VCaP (cell line): Measurements from ENCODE around the gene PRSS36.
A peak's percentile ranks its signal among the peaks of the same experiment; 100 is the strongest.

Source experiments
- H3K27ac ChIP-seq: fragments of 450-650 bp; 2 replicates; pipeline ENCODE4 v1.5.1; 2017
- TF ChIP-seq, protein P1 (sequence below): fragments of 450-650 bp; conservative IDR thresholded peaks from 2 replicates; pipeline ENCODE4 v1.5.1; 2017; ENCODE audit warnings: mild to moderate bottlenecking, moderate library complexity

Gene PRSS36

DNA sequence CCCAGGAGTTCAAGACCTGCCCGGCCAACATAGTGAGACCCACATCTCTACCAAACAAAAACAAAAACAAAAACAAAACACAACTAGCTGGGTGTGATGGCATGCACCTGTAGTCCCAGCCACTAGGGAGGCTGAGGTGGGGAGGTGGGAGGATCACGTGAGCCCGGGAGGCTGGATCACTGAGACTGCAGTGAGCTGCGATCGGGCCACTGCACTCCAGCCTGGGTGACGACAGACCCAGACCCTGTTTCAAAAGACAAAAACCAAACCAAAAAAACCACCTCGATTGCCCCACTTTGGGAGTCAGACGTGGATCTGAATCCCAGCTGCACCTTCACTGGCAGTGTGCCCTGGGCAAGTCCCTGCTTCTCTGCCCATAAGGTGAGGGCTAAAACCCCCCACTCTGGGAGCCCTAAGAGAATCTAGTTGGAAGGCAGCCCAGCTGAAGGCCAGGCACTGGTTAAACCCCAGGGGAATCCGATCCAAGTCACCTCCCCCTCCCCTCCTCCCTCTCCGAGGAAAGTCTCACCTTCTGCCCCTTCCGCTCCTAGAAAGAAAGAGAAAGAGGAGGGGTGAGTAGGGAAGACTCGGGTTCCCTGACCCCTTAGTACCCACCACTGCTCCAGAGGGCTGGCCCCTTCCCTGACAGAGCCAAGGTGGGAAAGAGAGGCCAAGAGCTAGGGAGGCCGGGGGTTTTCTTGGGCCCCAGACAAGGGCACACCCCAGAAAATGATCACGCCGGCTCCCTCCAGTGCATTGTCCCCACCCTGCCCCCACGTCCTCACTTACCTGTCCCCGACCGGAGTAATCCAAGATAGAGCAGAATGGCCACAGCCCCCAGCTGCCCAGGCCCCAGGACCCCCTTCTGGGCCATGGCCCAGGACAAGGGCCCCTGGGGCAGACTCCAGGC lies 15.0 kb downstream of the PRSS36 start:
- H3K27ac ChIP-seq: peak overlapping the region; percentile 74
- TF ChIP-seq, protein P1, sequence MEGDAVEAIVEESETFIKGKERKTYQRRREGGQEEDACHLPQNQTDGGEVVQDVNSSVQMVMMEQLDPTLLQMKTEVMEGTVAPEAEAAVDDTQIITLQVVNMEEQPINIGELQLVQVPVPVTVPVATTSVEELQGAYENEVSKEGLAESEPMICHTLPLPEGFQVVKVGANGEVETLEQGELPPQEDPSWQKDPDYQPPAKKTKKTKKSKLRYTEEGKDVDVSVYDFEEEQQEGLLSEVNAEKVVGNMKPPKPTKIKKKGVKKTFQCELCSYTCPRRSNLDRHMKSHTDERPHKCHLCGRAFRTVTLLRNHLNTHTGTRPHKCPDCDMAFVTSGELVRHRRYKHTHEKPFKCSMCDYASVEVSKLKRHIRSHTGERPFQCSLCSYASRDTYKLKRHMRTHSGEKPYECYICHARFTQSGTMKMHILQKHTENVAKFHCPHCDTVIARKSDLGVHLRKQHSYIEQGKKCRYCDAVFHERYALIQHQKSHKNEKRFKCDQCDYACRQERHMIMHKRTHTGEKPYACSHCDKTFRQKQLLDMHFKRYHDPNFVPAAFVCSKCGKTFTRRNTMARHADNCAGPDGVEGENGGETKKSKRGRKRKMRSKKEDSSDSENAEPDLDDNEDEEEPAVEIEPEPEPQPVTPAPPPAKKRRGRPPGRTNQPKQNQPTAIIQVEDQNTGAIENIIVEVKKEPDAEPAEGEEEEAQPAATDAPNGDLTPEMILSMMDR: no peak; the same call in 1 of the 2 replicates

DNA sequence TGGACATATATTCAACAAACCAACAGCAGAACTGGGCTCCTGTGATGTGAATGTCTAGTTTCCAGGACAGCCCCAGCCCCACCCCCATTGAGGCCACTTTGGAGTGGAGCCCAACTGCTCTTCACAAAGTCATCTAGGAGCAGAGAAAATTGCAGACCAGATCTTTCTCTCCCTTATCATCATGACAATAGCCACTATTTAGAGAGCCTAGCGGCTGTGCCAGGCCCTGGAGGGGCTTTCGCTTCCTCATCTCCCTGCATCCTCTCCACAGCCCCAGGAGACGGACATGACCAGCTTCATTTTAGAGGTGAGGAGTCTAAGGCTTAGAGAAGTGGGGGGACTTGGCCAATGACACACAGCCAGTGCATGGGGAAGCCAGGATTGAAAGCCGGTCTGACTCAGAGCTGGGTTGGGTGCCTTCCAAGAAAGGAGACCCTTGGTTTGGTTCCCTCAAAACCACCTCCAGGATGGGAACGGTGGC lies 15.7 kb downstream of the PRSS36 start:
- TF ChIP-seq, protein P1: no peak
- peak overlapping the region; percentile 74; the same call in 1 of the 2 replicates for H3K27ac ChIP-seq

DNA sequence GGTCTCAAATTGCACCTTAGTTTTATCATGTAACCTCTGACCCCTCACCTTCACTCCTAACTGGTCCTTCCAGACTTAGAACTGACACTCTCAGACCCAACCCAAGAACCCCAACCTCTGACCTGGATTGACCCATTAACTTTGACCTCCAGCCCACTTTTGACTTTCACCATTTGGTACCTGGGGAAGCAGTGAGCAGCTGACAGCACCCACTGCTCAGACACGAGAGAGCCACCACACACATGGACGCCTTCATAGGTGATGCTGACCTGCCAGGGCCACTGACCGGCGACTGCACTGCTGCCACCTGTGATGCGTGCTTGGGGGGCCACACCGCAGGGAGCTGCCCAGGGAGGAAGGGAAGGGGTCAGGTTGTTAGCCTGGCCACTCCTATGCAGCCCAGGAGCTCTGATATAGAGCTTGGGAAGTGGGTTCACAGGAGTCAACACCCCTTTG lies 16.8 kb downstream of the PRSS36 start:
- no peak overlapping the region for H3K27ac ChIP-seq

DNA sequence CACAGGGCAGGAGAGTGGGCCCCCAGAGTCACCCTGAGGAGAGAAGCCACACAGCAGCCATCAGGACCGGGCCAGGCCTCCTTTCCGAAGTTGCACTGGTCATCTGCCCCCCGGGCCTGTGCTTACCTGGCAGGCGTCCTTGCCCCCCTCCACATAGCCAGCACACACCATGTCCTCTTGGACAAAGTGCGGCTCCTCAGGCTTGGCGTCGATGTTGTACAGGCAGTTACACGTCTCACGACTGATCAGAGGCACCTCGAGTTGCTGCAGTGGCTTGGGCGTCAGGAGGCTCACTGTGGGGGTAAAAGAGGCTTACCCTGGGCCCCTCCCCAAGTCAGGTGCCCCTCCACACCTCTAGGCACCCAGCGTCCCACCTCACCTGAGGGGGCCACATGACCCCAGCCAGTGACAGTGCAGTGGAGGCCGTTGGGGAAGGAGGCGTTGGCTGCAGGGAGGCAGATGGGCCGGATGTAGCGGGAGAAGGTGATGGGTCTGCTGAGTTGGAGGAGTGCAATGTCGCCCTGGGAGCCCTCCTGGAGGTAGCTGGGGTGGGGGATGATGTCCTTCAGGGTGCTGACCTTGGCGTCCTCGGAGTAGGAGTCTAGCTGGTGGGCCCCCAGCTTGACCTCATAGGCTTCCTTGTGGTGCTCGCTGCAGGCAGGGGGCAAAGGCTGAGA lies 17.4 kb downstream of the PRSS36 start:
- no peak overlapping the region for H3K27ac ChIP-seq
- TF ChIP-seq, protein P1: no peak

More for the DNA sequence above, 16.8 kb downstream of the PRSS36 start:
- TF ChIP-seq, protein P1: no peak

DNA sequence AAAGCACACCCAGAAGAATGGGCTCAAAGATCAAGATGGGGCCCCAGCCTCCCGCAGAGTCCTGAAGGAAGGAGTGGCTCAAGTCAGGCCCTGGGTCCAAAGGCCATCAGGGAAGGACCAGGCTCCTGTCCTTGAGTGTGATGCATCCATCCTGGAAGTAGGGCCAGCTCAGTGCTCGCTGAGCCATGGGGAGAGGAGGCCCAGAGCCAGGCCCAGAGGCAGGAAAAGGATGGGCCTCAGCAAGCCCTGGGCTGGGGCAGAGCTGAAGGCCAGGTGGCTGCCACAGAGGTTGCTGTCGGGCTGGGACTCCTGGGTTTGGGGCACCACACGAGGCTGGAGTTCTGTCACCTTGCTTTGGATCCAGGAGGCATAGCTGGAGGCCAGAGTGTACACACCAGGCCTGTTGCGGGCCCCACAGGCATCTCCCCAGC lies 18.0 kb downstream of the PRSS36 start:
- TF ChIP-seq, protein P1: no peak
- peak overlapping the region; percentile 73 for H3K27ac ChIP-seq

DNA sequence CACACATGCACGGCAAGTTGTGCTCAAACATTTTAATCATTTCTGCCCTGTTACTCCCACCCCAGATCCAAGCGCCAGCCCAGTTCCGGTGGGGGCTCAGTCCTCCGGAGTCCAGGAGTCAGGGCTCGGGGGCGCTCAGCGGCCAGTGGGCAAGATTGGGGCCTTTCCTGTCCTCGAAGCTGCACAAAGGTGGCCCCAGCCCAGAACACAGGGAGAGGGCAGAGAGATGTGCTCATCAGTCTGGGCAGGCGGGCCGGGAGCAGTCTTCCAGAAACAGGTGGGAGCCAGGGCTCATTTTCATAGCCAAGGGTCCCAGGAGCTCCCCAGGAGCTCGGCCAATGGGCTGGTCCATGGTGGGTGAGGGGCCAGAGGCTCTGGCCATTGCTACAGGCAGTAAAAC lies 18.4 kb downstream of the PRSS36 start:
- H3K27ac ChIP-seq: peak overlapping the region; percentile 73
- TF ChIP-seq, protein P1: no peak

DNA sequence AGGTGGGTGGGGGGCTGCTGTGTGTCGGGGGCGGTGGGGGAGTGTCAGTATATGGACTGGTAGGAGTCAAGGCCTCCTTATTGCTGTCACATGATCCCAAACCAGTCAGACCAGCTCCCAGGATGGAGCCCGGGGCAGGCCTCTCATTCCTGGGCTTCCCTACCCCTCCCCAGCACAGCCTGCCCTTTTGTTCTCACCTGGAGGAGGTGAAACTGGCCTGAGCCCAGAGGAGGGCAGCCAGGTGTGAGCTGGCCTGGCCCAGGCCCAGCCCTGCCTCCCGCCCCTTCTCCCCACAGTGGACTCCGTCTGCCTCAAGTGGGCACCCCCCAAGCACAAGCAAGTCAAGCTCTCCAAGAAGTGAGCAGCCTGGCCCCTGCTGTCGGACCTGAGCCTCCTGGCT lies 19.0 kb downstream of the PRSS36 start:
- peak overlapping the region; percentile 73 for H3K27ac ChIP-seq
- TF ChIP-seq, protein P1: no peak
